Measurements from ENCODE around the gene LRP5.
A peak's percentile ranks its signal among the peaks of the same experiment; 100 is the strongest.
"Not testable (repeated sequence)": the region's sequence is repeated elsewhere in the genome, so short reads cannot be mapped to it uniquely, and the experiment has no call there.

Gene LRP5

GRCh38 chr11:68430801-68431200 is 118.4 kb downstream of the LRP5 start:
- DNase-seq = no peak

- no peak for DNase-seq
Observed at GRCh38 chr11:68431984-68432645, 119.7 kb downstream of the LRP5 start.

DNA sequence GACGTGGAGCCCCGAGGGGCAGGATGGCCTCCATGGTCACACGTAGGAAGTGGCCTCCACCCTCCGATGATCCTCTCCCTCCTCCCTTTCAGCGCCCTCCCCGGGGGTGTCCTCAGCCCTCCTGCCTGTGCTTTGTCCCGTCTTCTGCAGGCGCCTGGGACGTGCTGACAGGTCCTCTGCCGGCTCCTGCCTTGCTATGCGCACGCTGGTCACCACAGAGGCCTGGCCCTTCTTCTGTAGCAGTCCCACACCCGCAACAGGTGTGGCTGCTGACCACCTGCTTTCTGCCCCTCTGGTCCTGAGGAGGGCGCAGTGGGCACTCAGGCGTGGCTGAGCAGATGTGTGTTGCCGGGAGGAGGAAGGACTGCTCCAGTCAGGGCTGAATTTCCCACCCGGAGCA is 120.5 kb downstream of the LRP5 start:
- no peak for DNase-seq

- no peak for DNase-seq
Observed at GRCh38 chr11:68433541-68433940, 121.2 kb downstream of the LRP5 start.

- not testable (repeated sequence) for DNase-seq
Observed at GRCh38 chr11:68434159-68434558, 121.8 kb downstream of the LRP5 start.

DNA sequence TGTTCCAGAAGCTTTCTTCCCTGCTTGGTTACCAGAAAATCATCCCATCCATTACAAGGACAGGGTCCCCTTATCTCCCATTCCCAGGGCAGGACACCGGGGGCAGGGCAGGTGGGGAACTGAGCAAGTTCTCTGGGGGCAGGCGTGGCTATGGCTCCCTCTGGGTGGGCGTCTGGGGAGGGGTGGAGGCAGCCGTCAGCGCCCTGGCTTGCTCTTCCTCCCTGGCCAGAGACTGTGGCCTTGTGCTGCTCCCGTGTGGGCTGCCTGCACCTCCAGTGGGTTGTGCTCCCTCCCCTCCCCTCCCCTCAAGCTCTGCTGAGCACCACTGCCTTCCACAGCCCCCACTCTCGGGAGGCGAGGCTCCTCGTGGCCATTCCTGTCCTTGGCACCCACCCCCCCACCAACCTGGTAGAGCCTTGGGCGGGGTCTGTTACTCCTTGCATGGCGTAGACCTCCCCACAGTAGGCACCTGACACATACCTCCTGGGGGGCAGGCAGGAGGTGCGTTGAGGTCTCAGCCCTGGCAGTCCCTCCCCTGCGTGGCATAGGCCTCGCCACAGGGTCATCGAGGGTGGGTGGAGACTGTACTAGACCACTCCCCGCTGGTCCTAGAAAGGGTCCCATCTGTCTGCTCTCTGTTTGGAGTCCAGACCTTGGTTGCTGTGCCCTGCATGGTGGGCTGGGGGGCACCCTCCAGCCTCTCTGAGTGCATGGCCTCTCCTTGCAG is 123.9 kb downstream of the LRP5 start:
- DNase-seq = no peak

- no peak for DNase-seq
Observed at GRCh38 chr11:68436985-68437926, 124.9 kb downstream of the LRP5 start.

- DNase-seq = no peak
Observed at GRCh38 chr11:68437927-68438657, 125.7 kb downstream of the LRP5 start.

DNA sequence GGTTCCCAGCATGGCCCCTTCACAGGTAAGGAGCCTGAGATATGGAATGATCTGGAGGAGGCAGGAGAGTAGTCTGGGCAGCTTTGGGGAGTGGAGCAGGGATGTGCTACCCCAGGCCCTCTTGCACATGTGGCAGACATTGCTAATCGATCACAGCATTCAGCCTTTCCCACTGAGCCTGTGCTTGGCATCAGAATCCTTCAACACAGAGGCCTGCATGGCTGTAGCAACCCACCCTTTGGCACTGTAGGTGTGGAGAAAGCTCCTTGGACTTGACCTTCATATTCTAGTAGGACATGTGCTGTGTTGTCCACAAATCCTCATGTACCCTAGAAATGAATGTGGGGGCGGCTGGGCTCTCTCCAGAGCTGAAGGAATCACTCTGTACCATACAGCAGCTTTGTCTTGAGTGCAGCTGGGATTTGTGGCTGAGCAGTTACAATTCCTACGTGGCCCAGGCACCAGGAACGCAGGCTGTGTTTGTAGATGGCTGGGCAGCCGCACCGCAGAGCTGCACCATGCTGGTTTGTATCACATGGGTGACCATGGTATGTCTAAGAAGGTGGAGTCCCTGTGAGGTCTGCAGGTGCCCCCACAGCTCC is 126.4 kb downstream of the LRP5 start:
- DNase-seq = no peak

DNA sequence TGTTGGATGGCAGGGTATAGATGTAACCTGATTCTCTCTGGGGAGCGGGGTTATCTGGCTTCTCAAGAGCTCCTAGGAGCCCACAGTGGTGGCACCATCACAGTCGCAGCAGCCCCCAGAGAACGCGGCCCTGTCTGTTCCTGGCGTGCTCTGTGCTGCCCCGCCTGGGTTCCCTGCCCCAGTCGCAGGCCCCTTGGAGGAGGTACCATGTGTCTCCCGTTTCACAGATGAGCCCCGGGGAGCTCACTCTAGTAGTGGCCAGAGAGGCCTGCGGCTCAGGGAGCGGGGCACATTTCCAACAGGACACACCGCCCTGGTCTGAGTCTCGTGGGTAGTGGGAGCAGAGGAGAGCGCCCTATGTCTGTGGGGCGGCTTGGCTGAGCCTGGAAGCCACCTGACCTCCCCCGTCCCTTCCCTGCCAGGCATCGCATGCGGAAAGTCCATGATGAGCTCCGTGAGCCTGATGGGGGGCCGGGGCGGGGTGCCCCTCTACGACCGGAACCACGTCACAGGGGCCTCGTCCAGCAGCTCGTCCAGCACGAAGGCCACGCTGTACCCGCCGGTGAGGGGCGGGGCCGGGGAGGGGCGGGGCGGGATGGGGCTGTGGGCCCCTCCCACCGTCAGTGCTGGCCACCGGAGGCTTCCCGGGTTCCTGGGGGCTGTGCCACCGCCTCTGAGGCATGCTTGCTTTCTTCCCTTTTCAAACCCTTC is 127.1 kb downstream of the LRP5 start:
- DNase-seq = no peak

DNA sequence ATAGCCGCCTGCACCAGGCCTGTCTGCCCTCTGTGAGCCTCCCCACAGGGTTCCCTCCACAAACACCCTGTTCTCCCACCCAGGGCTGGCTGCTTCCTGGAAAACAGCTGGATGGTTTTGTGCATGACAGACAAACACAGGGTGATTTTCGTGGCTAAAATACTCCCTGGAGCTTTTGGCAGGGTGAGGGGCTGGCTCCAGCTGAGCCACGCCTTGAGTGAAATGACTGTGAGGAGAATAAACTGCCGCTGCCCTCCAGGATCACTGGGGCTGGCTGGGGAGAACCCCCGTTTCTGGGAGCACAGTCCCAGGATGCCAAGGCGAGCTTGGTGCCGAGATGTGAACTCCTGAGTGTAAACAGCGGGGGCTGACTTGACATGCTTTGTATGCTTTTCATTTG is 127.8 kb downstream of the LRP5 start:
- no peak for DNase-seq

DNA sequence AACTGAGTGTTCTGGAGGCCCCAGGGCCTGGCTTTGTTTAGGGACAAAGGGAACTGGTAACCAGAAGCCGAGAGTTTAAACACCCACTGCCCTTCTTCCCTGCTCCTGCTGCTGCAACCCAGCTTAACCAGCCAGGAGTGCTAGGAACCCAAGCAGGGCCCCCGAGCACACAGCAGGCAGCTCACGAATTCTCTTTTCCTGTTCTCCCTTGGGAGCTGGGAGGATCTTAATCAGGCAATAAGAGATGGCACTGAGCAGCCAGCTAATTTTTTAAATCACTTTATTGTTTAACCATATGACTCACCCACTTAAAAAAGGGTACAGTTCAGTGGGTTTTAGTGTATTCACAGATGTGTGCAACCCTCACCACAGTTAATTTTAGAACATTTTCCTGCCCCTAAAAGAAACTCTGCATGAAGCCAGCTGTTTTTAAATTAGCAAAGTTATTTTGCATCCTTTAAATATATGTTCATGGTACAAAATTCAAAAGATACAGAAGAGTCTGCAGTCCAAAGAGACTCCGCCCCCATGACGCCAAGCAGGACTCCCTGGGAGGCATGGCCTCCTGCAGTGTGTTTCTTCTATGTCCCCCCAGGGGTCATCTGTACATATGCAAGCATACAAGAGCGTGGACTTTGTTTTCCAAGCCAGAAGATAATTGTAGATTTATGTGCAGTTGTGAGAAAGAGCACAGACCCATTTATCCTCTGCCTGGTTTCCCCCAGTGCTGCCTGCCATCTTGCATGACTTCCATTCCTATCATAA is 129.3 kb downstream of the LRP5 start:
- no peak for DNase-seq

DNA sequence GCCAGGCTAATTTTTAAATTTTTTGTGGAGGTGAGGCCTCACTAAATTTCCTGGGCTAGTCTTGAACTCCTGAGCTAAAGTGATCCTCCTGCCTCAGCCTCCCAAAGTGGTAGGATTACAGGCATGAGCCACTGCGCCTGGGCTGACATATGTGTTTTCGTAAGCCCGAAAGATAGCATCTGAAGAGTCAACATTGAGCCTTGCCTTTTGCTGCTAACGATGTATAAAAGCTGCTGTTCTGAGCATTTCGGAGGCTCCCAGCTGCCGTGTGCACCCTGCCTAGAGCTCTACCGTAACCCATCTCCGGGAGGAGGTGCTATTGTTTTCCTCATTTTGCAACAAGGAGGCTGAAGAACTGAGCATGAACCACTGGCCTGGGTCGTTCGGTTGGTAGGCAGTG is 130.0 kb downstream of the LRP5 start:
- no peak for DNase-seq

GRCh38 chr11:68444566-68444965 is 132.2 kb downstream of the LRP5 start:
- no peak for DNase-seq

- no peak for DNase-seq
Observed at GRCh38 chr11:68445531-68446035, 133.2 kb downstream of the LRP5 start.

- DNase-seq = no peak
Observed at GRCh38 chr11:68446046-68446725, 133.8 kb downstream of the LRP5 start.

- peak; percentile 64 for DNase-seq
Observed at GRCh38 chr11:68447015-68447801, 134.8 kb downstream of the LRP5 start.

DNA sequence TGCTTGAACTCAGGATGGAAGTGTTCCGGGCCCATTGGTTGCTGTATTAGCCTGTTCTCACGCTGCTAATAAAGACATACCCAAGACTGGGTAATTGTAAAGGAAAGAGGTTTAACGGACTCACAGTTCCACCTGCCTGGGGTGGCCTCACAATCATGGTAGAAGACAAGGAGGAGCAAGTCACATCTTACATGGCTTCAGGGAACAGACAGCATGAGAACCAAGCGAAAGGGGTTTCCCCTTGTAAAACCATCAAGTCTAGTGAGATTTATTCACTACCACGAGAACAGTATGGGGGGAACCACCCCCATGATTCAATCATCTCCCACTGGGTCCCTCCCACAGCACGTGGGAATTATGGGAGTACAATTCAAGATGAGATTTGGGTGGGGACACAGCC is 135.5 kb downstream of the LRP5 start:
- DNase-seq = not testable (repeated sequence)

GRCh38 chr11:68448604-68449011 is 136.2 kb downstream of the LRP5 start:
- no peak for DNase-seq

Data from activated effector memory CD4-positive, alpha-beta T cell treated with Interleukin-2 at 50 U/mL for 16 hours (primary cell).